IPS DF 4.7 (cell line): ENCODE measurements around the gene MACROD2.
"Not testable (repeated sequence)": the region's sequence is repeated elsewhere in the genome, so short reads cannot be mapped to it uniquely, and the experiment has no call there.

Experiments used
- DNase-seq: peaks from one replicate; pipeline ENCODE4 v3.0.0-alpha.2; 2013; ENCODE audit warnings: low spot score; ENCODE audit errors: extremely low read depth

Gene MACROD2

DNA sequence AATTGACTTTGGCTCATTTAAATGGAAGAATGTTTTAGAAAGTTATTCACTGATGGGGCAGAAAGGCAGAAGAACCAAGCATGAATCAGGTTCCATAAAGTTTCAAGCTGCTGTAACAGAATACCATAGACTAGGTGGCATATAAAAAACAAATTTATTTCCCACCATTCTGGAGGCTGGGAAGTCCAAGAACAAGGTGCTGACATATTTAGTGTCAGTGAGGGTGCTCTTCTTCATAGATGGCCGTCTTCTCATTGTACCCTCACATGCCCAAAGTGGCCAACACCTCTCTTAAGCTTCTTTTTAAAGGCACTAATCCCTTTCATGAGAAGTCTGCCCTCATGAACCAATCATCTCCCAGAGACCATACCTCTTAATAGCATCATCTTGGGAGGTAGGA, 902.3 kb downstream of the MACROD2 start:
- DNase-seq = no peak

DNA sequence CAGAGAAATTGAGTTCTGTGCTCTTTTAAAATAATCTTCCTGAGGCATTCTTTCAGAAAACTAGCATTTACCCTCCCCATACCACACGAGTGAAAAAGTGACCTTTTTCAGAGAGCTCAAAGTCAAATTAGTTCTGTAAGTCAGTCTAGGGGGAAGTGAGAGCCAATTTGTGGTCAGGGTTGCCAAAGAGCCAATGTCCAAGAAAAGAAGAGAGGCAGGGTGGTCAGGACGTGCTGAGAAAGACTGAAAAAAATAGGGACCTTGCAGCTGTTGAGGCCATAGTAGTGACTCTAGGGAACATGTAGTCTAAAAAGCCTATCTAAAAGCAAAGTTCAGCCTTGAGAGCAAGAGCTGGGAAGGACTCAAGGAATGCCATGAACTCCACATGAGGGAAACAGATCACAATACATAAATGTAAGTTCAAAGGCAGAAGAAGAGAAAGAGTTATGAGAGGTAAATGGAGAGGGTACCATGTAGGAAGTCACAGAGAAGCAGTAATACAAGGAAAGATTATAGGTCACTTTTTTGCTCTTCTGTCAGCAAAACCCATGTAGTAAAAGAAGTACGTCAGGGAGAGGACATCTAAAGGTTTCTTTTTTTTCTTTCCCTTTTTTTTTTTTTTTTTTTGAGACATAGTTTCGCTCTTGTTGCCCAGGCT, 907.2 kb downstream of the MACROD2 start:
- no peak for DNase-seq

DNA sequence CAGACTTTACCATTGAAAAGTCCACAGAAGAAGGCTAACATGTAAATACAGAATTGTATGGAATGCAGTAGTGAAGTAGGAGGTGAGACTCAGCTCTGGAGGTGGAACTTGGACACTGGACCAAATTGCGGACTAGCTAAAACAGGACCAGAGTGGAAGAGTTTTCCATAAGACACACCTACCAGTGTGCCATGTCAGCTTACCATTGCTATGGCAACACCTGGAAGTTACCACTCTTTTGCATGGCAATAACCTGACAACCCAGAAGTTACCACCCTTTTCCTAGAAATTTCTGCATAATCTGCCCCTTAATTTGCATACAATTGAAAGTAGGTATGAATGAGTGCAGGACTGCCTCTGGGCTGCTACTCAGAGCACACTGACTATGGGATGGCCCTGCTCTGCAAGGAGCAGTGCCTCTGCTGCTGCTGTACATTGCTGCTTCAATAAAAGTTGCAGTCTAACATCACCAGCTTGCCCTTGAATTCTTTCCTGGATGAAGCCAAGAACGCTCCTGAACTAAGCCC, 911.7 kb downstream of the MACROD2 start:
- no peak for DNase-seq

DNA sequence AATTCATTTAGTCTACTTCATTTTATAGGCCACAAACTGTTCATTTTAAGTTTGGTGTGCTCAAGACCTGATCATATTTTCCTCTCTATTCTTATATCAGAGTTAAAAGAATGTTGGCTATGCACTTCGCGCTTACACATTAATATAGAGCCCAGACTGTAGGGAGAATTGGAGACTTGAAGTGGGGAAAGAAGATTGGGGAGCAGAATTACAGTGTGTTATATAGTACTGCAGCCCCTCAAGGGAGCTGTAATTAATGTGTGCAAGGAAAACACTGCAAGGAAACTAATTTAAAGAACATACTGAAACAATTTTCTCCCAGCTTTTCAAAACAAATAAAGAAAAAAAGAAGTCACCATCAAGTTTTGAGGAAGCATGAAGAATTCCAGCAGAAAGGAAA, 914.8 kb downstream of the MACROD2 start:
- DNase-seq = no peak

DNA sequence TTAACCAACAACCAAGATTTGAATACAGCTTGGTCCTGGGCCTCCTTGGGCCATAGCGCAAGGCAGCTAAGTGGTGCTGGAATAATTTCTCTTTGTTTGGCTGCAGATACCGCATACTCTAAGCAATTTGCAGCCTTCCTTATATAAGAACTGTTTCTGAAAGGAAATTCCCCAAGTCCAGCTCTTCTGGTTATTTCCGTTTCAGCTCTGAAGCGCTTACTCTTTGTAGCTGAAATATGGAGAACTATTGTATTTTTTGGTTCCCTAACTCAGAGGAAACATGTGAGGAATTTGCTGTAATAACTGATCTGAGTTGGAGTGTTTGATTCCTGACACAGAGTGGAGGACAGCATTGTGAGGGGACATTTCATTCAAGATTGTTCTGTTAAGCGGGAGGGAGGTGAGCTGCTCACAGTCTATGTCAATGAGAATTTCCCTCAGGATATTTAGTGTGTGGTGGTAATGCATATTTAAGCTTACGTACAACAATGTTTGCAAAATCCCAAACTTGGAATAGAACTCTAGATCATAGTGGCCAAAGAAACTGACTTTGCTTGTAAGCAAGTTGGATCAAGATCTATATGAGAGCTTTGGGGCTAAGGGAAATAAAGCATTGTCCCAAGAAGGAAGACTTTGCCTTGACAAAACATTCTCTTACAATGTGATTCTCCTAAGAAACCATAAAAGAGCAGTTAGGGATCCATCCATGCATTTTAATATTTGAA, 918.7 kb downstream of the MACROD2 start:
- no peak for DNase-seq

DNA sequence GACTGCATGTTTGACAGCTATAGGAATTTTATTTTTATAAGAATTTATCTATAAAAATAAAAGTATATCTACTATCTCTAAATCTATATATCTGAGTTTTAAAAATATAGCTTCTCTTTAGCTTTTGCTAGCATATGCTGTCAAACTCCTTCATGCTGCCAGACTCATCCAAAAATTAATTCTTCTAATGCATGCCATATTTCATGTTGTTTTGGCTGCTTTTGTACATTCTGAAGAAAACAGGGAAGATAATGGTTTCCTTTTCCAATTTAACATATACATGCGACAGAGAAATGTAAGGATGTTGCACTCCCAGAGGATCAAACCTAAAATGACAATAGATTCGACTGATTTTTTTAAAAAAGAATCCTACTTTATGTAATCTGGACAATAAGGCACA, 919.3 kb downstream of the MACROD2 start:
- no peak for DNase-seq

DNA sequence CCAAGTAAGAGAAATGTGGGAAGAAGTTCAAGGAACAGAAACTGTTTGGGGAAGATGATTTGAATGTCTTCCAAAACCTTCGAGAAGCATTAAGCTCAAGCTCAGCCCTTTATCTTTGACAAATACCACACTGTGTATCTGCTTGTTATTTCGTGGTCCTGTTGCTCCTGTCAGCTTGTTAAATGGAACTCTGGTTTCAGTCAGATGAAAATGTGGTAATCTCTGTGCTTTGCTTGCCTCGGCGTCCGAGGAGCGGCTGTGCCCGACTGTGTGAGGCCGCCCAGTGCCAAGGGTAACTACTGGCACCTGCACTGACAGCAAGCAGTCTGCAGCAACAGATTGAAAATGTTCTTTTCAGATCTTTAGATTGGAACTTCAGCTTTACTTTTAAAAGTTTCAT, 920.0 kb downstream of the MACROD2 start:
- DNase-seq = no peak

DNA sequence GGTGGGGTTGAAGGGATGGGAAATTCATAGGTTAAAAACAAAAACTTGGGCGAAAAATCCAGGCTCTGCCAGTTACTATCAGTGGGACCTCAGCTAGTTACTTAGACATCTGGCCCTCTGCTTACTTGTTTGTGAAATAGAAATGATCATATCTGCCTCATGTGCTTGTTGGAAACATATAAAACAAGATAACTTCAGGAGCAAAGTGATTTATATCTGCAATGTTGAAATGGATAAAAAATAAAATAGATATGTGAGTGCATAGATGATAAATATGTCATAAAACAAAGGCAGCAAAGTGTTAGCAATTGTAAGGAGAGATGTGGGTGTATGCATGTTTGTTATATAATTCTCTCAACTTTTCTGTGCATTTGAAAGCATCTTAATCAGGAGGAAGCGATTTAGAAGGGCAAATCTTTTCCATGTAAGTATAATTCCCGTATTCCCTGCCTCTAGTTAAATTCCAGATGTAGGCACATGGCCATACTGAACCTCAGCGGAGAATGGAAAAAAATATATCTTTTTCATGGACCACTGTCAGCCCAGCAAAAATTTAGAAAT, 921.1 kb downstream of the MACROD2 start:
- no peak for DNase-seq

DNA sequence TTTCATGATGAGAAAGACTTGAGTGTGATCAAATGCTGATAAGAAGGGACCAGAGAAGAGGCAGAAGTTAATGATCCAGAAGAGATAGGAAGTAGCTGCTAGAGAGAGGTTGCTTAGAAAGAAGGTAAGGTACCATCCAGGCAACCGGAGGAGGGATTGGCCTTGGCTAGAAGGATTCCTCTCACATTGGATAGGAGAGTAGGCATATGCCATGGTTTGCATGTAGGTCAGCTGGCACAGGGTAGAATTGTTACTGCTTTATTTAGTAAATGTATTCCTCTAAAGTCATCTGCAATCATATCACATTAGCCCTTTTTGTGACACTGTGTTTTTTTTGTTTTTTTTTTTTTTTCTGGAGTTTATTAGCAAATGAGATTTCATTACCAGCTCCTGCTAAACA, 923.0 kb downstream of the MACROD2 start:
- DNase-seq = no peak

DNA sequence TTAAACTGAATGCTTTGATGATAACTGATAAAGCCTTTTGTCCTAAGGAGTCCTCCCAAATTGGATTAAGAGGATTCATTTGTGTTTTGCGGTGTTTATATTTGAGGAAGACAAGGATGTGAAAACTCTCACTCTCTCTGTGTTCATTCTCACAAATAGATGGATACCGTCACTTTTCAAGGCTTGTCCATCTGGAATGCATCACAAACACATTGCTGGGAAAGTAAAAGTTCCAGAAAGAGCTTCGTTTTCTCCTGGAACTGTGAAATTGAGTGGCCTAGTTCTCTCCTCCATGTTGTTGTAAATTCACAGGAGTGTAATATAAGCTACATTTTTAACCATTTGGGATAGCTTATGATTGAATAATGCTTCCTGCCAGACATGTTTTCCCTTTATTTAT, 923.7 kb downstream of the MACROD2 start:
- DNase-seq = no peak

DNA sequence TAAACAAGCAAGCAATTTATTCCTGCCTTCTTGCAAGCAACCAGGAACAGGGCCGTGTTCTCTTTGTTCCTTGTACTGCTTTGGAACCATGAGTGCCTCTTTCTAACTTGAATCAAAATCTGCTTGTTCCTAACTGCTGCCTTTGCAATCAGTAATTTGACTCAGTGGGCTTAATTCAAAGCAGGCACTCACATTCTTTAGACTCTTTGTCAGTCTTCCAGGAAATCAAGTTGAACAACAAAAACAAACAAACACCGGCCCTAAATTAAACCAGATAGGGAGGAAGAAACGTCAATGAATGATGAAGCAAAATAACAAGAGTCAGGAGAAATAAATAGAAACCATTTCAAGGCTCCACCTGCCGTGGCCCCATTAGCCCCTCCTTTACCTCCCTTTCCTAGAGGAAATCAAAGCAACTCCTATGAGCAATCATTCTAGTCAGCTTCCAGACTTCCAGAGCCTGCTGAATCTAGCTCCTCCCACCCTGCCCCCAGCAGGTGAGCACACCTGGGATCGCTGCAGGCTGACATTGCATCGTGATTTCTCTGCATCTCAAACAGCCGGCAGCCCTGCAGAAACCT, 924.3 kb downstream of the MACROD2 start:
- peak; percentile 60 for DNase-seq

DNA sequence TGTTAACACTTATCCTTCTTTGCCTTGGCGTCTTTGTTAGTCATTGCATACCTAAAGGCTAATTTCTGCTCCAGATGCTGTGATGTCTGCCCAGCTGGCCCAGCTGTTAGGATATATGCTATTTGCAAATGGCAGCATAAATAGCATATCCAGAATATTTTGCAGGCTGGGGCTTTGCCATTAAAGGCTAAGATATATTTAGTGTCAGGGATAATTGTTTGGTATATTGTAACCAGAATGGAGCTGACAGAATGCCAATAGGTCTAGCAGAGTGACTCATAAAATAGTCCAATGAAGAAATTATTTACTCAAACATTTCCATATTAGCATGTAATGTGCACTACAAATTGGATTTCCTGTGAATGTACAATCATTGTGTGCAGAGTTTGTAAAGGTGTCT, 926.2 kb downstream of the MACROD2 start:
- DNase-seq = no peak

DNA sequence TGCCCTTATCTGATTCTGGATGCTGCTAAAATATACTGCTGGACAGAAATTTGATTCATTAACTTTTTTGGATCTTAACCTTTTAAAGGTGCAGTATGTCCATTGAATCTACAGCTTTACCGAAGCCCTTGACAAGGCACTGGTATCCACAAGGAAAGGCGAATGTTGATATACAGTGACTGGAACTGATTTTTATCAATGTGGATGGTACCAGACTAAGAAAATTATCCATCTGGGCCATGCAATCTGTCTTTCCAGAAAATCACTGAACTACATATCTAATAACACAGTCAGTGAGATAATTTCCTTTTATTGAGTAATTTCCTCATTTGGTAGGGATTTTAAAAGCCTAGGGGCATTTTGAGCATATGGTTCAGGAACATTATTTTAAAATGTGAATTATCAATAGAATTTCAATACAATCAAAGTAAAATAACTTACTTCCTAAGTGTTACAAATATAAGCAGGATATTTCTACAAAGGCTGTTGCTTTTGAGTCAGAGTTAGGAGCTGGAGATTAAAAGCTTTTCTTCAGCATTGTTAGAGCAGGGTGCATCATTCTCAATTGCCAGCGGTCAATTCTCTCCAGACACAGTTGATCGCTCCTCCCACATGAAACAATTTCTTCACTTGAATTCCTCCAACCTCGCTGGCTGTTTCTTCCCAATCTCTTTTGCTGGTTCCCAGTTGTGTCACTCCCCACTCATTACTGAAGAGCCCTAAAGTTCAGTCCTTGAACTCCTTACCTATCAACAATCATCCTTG, 927.4 kb downstream of the MACROD2 start:
- DNase-seq = no peak

DNA sequence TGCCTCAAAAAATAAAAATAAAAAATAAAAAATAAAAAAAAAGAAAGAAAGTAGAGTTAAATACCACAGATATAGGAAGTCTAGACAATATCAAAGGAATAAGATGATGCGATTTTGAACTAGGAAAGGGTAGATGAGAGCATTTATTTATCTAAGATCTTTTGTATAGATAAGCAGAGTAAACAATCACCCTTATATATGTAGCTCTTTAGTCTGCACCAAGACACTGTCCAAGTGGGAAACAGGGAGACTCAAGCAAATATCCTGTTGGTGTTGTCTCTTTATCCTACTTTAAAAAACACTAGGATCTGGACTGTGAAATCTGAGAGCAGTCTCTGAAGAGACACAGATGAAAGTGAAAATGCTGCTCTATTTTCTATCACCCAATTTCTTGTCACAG, 929.1 kb downstream of the MACROD2 start:
- no peak for DNase-seq

DNA sequence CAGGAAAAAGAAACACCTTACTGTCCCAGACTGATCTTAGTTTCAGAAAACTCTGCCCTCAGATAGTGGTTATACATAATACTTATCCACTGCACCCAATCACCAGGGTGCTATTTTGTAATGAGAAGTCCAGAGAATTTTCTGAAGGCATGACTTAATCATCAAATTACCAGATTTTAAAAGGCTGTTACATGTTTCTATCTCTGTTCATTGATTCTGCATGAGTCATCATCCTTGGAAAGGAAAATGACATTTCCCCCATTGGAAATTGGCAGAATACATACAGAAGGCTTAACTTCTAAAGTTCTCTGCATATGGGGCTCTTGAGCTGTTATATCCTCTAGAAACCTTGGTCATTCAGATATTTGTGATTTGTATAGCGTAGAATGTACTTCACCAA, 930.0 kb downstream of the MACROD2 start:
- DNase-seq = no peak

DNA sequence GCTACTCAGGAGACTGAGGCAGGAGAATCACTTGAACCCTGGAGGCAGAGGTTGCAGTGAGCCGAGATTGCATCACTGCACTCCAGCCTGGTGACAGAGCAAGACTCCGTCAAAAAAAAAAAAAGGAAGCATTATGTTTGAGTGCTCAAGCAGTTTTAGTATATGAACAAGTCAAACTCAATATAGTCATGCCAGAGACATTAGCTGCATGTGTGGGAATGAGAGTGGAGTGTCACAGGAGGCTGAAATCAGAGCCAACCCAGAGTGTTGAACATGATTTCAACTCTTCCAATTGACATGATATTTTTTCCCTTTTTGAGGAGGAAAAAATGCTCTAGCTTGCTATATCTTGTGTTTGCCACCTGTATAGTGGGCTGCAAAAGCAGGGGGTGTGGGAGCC, 931.1 kb downstream of the MACROD2 start:
- not testable (repeated sequence) for DNase-seq

DNA sequence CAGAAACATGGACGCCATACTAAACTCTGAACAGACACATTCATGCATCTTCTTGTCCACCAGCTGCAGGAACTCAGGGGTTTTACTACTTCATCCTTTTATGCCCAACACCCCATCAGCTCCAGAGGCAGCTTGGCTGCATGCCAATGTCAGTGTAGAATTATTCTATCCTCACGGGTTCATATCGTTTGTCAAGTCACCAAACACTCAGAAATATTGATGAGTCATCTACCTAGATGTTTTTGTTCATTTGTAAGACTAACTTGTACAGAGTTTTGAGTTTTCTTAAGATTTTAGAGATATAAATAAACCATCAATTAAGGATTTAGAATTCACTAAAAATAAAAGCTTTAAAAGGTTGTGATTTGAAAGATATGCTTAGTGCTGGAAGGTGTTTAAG, 932.8 kb downstream of the MACROD2 start:
- DNase-seq = no peak

DNA sequence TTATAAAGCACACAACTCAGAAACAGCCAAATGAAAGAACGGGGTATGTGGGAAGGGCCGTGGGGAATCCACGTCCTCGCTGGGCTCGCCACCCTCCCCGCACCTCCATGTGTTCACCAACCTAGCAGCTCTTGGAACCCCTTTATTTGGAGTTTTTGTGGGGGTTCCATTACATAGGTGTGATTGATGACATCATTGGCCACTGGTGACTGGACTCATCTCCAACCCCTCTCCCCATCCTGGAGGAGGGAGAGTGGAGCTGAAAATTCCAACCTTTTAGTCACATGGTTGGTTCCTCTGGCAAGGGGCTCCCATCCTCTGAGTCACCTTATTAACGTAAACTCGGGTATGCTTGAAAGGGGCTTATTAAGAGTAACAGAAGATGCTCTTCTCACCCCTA, 934.1 kb downstream of the MACROD2 start:
- no peak for DNase-seq

DNA sequence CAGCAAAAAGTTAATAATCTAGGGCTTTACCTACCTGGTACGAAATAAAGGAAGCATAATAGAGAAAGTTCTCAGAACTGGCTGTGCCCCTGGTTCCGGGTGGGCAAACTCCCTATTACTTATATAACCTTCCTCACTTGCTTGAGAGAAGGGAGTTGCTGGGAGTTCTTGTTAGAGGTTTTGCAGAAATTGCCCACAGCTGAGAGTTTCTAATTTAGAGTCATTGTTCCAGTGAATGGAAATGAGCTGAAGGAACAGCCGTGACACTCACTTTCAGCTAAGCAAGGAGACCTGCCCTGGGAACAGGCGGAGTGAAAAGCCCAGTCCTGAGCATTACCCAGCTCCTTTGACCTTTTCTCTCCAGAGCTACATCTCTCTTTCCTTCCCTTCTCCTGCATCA, 936.7 kb downstream of the MACROD2 start:
- DNase-seq = no peak

DNA sequence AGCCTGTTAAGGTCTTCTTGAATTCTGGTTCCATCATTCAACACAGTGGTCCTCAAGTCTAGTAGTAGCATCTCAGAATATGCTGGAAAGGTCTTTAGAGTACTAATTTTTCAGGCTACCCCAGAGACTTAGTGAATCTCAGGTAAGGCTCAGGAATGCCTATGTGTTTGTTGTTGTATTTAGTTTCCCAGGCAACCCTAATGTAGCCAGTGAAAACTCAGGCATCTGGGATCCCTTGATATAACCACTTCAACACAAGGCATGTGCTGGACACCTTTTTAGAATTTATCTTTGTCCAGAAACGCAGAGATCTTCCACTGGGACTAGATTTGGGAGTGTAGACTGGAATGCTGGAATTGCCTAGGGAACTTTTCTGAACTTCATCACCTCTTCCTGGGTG, 940.0 kb downstream of the MACROD2 start:
- no peak for DNase-seq

DNA sequence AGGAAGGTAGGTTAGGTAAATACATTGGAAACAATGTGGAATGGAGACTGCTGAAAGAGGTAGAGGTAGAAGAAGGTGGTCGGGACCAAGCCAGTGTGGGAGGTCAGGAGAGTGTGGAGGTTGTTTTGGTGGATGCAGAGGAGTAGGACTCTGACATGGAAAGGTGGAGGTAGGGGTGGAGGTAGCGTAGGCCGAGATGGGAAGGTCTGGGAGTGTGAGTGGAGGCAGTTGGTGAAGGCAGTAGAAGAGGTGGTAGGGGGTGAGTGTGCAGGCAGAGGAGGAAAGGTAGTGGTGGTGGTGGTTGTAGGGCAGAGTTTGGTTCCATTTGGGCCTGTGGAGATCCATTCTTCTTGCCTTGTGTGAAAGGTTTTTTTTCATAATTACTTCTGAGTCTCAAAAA, 941.7 kb downstream of the MACROD2 start:
- no peak for DNase-seq

DNA sequence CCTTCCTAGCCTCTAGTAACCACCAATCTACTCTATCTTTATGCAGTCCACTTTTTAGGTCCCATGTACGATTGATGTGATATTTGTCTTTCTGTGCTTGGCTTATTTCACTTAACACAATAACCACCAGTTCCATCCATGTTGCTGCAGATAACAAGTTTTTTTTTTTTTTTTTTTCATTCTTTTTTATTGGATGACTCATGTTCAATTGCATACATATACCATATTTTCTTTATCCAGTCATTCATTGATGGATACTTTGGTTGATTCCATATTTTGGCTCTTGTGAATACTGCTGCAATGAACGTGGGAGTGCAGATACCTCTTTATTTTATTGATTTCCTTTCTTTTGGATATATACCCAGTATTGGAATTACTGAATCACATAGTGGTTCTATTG, 942.5 kb downstream of the MACROD2 start:
- no peak for DNase-seq
